ENCODE measurements around the gene STX5.
A peak's percentile ranks its signal among the peaks of the same experiment; 100 is the strongest.
"Not testable (repeated sequence)": the region's sequence is repeated elsewhere in the genome, so short reads cannot be mapped to it uniquely, and the experiment has no call there.

STX5 gene

DNA sequence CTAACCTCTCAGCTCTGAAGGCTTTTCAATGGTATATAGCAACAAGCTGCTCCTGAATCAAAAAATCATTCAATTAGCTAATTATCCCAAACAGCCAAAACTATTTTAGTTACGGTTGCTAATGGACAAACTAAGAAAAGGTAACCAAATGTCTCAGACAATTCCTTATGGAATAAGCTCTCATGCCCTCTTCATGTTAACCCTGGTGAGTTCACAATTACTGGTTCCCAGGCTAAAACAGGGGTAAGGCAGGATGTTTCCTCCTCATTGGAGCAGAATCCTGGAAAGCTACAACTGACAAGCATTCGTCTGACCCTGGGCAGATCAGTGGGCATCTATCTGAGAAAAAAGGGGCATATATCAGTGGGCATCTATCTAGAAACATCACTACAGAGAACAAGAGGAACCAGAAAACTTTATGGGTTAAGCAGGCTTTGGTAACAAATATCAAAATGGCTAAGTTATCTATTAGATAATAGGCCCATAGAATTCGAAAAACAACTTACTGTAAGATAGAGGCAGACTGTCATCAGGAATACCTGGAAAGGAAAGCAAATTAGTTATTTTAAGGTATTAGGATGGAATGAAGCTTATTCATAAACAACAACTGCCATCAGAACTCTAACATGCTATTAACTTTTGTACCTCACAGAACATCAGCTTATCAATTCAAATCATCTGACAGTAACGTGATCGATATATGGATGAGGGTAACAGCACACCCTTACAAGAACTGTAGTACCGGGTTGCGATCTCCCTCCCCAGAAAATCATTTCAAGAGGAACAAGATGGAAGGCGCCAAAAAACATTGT lies 22.4 kb upstream of the STX5 start:
- DNase-seq, result no peak

DNA sequence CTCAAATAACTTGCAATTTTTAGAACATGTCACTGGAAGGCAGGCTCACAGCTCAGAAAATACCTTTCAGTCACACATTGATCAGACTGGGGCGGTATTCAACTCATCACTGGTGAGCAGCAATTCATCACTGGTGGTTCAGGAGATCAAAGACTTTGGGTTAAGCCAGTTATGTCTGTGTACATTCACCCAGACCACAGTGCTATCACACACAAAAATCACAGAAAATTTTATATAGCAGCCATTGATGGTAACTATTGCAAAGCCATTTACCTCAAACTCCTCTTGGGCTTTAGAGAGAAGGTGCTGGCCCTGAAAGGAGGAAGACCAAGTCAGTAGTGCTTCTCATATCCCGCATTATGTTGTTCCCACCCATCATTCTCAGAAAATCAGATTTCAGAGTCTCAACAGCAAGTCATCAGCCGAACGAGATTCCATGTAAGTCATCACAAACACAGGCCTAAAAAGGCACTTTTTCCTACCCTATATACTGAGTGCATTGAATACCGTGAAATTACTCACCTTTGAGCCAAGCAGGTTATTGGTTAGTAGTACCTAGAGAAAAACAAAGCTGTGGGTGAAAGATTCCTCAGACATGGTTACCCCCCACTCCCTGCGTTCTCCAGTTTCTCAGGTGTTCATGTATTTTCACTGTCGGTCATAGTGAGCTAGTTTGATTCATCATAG lies 21.6 kb upstream of the STX5 start:
- no peak for DNase-seq

GRCh38 chr11:62852523-62853188 lies 20.8 kb upstream of the STX5 start:
- no peak for DNase-seq

GRCh38 chr11:62851807-62852522 lies 20.1 kb upstream of the STX5 start:
- DNase-seq, result no peak

DNA sequence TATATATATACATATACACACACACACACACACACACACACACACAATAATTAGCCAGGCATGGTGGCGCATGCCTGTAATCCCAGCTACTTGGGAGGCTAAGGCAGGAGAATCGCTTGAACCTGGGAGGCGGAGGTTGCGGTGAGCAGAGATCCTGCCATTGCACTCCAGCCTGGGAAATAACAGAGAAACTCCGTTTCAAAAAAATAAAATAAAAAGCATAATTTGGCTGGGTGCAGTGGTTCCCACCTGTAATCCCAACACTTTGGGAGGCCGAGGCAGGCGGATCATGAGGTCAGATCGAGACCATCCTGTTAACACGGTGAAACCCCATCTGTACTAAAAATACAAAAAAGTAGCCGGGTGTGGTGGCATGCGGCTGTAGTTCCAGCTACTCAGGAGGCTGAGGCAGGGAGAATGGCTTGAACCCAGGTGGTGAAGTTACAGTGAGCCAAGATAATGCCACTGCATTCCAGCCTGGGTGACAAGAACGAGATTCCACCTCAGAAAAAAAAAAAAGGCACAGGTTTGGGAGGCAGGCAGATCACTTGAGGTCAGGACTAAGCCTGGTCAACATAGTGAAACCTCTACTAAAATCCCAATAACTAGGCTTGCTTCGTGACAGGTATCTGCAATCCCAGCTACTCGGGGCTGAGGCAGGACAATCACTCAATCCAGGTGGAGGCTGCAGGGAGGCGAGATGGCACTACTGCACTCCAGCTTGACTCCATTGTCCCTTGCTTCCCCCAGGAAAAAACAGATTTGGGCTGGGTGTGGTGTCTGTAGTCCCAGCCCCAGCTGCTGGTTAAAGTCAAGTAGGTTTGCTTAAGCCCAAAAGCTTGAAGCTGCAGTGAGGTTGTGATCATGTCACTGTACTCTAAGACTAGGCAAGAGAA lies 19.3 kb upstream of the STX5 start:
- DNase-seq, result no peak

- no peak for DNase-seq
These were observed 16.0 kb upstream of the STX5 start for GRCh38 chr11:62847767-62848314.

DNA sequence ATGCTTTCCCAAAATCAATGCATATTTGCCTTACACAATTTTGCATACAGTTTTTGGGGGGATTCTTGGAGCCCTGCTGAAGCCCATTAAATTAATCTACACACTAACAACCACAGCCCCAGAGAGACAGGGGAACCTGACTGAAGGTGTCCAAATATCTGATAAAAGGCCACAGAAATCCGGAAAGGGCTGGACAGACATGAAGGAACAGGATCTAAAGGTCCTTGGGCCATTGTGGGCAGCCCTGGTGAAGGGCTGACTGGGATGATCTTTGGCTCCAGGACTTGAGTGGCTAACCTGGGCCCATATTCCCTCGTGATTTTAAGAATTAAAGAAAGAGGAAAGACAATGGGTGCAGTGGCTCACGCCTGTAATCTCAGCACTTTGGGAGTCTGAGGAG lies 14.3 kb upstream of the STX5 start:
- DNase-seq, result no peak

- no peak for DNase-seq
These were observed 12.3 kb upstream of the STX5 start for GRCh38 chr11:62844154-62844553.

- DNase-seq, result no peak
These were observed 11.6 kb upstream of the STX5 start for GRCh38 chr11:62843466-62843865.

DNA sequence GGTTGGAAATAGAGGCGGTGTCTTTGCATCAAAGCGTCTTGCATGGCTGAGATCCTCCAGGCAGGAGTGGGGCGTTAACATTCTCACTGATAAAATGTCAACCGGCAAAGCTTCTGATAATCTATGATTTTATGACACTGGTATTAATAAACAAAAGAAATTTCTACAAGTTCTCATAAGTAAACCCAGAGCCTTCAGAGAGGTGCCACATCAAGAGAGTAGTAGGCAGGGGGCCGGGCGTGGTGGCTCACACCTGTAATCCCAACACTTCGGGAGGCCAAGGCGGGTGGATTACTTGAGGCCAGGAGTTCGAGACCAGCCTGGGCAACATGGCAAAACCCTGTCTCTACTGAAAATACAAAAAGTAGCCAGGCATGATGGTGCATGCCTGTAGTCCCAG lies 11.0 kb upstream of the STX5 start:
- DNase-seq, result not testable (repeated sequence)

DNA sequence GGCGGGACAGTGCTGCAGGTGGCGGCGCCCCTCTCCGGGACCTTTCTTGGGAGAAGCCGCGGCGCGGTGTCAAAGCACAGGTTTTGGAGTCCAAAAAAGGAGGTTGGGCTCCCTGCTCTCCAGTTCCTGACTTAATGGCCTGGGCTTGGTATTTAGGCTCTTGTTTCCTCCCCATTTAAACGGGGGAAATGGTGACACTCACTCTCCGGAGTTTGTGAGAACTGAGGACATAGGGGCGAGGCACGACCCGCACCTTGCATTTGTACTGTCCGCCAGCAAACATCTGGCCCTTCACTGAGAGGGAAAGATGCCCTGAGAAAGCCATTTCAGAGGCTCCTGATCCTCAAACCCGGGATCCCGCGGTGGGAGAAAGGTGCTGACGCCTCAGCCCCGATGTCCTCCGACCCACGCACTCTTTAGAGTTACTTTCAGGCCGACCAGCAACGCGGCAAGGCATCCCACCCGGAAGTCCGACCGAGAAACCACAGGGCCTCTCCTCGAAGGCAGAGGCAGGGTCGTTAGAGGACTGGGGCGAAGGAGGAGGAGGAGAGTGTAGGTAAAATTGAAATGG lies 10.4 kb upstream of the STX5 start:
- no peak for DNase-seq

GRCh38 chr11:62841361-62842170 lies 9.7 kb upstream of the STX5 start:
- peak; percentile 87 for DNase-seq

DNA sequence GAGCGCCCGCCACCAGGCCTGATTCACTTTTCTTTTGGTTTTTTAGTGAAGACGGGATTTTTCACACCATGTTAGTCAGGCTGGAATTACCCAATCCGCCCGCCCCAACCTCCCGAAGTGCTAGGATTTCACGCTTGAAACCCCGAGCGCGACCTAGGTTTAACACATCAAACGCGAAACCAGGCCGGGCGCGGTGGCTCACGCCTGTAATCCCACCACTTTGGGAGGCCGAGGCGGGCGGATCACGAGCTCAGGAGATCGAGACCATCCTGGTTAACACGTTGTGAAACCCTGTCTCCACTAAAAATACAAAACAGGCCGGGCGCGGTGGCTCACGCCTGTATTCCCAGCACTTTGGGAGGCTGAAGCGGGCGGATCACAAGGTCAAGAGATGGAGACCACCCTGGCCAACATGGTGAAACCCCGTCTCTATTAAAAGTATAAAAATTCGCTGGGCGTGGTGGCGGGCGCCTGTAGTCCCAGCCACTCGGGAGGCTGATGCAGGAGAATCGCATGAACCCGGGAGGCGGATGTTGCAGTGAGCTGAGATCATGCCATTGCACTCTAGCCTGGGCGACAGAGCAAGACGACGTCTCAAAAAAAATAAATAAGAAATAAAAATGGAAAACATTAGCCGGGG lies 9.0 kb upstream of the STX5 start:
- DNase-seq, result peak; percentile 98

- DNase-seq, result no peak
These were observed 7.4 kb upstream of the STX5 start, which contains the start of gene WDR74 for GRCh38 chr11:62839050-62839945. Gene WDR74 (minus strand): TSS chr11:62839590. CDS start chr11:62839570, 20 bp downstream.

- no peak for DNase-seq
These were observed 3.5 kb upstream of the STX5 start for GRCh38 chr11:62835336-62835735.

DNA sequence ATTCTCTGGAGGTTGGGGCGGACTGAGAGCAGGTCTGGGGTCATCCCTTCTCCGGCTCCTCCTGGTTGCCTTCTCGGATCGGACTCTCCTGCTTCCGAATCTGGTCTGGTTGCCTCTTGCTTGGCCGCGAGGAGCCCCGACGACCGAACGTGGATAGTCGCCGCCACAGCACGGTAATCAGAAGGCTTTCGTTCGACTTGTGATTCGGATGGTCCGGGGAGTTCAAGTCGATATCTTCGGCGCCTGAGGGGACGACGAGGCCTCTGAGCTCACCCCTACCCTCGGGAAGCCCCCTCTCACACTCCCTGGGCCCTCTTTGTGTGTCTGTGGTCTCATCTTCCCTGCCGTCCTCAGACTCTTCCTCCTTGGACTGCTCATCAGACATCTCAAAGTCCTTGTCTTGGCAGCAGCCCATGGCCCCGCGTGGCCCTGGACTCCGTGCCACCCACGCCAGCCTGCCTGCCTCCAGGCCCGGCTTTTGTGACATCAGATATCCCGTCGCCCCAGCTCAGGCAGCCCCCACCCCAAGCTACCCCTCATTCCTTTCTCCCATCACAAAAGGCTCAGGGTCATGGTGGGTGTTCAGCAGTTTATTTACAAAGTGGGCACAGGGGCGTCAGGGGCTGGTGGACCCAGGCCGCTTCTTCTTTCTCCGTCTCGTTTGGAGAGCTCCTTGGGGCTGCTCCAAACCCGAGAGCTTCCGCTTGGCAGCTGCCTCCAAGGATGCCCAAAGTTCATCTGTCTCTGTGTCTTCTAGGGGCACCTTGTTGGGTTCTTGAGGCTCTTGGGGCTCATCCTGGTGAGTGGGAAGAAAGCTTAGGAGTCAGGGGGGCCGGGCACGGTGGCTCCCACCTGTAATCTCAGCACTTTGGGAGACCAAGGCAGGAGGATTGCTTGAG lies 734 bp upstream of the STX5 start, which contains the start of gene TEX54:
TSS of gene TEX54 (minus strand) at position 506 of the 899 bp plus-strand sequence.
- DNase-seq, result no peak

GRCh38 chr11:62830904-62831519 lies 839 bp downstream of the STX5 start:
- no peak for DNase-seq

Measured in GOT3 (cell line).